ENCODE results near the gene SETD7.

The SETD7 gene

DNA sequence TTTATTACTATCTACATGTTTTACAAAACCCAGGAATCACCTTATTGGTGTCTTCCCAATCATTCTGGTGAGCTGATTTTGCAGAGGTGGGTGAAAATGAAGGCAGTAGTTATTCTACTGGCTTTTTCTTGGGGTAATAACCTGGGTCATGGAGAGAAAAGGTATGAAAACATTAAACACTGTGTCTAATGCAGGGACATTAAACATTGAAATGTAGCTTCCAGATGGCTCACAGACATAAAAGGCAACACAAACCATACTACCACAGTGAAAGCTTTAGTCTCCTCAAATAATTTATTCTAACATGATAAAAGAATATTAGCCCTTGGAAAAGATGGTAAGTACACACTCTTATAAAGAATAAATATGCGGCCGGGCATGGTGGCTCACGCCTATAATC lies 8.0 kb downstream of the SETD7 start:
- no peak for DNase-seq

DNA sequence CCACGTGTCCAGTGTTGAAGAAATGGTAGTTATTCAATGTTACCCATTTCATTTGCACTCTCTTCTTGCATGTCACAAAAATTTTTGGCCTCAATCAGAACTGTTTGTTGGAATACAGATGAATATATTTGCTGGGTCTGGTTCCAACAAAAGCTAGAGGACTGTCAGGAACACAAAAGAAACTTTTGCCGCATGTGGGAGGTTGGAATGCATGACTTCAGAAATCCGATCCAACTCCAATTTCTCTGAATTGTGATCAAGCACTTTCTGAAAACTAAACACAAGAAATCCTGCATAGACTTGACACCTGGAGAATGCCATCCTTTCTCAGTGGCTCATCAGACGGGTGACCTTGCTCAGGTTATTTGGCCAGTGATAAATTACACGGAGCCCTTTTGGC lies 15.4 kb downstream of the SETD7 start:
- DNase-seq: no peak

DNA sequence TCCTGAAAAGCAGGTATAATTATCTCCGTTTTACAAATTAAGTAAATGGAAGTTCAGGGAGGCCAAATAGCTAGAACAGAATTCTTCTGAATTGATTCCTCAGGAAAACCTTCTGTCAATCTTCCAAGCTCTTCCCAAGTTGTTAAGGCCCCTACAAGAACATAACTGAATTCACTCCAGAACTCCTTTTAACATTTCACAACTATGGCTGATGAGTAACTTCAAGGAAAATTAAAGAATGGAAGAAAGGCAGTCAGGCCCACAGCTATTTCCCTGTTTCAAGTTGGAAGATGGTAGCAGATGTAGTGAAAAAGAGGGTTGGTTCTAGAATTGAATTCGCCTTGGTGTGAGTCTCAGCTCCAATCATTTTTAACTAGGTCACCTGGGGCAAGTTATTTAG lies 15.9 kb downstream of the SETD7 start:
- no peak for DNase-seq

DNA sequence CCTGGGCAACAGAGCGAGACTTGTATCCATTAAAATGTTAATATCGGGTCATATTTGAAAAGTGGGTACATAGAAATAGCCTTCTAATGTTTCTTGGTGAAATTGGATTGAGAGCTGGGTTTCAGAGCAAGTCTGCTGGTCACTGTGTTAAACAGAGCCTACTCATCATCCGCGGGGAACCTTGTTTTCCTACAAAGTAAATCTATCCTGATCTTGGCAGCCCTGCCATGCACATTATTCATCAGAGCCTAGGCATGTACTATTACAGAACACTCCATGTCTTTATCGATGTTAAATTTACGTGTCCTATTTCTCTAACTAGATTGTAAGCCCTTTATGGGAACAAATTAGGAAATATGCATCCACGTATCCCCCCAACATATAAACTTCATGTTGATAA lies 18.7 kb downstream of the SETD7 start:
- DNase-seq: no peak

DNA sequence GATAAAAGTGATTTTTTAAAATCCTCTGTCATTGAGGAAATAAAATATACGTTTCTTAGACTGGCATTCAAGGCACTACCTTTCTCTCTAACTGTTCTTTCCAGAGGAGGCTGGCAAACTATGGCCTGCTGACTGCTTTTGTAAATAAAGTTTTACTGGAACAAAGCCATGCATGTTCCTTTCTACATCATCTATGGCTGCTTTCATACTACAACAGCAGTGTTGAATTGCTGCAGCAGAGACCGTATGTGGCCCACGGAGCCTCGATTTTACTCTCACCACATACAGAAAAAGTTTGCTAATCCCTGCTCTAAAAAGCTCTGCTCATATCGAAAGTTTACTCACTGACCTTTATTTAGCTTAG lies 20.2 kb downstream of the SETD7 start:
- no peak for DNase-seq

DNA sequence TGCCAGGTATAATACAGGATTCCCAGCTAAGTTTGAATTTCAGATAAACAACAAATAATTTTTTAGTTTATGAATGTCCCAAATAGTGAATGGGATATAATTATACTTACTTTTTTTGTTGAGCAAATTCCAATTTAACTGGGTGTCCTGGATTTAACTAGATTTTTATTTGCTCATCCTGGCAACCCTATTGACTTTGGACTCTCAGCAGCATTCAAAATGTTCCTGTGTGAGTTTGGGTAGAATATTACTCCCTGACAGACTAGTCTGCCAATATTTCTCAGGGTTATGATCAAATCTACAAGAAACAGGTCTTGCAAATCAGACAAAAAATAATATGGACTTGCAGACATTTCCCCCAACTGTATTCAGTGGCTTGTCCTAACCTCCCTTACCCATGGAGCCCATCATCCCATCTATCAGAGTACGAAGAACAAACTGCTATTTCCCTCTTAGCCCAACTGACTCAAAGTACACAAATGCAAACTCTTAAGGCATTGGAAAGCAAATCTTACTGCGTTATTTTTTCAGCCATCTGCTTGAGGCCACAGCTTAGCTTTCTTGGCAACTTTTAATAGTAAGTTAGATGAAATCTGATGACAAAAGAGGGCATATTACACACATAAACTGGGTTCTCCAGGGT lies 20.7 kb downstream of the SETD7 start:
- DNase-seq: no peak

DNA sequence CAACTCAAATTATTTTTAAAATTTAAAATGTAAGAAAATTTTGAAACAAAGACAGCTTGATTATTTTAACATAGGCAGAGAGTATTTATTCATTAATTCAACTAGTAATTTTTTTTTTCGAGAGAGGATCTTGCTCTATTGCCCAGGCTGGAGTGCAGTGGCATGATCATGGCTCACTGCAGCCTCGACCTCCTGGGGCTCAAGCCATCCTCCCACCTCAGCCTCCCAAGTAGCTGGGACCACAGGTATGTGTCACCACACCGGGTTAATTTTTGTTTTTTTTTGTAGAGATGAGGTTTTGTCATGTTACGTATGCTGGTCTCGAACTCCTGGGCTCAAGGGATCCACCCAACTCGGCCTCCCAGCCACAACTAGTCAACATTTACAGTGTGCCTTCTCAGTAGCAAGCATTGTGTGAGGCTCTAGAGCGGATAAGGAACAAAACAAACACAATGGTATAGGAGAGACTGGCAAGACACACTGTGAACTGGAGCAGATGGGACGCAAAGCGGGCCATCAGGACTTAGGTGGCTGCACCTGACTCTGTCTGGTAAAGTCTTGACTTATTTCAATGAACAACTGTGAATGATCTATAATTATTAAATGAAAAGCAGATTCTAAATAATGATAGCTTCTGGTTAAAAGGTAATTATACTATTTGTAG lies 21.6 kb downstream of the SETD7 start:
- no peak for DNase-seq

DNA sequence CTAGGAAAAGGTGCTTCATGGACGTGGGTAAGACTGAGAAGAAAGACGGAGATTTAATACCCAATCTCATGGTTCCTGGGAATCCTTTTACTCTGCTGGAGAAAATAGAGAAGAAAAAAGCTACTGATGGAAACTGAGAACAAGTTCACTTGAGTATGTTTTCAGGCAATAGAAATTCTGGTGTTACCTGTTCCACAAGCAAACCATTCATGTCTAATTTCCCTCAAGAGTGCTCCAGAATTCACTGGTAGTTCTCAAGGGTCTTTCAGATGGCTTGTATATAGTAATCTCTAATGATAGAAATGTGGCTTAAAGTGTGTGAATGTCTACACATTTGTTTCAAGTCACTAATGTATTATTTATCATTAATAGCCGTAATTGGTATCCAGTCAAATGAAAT lies 22.5 kb downstream of the SETD7 start:
- DNase-seq: no peak

DNA sequence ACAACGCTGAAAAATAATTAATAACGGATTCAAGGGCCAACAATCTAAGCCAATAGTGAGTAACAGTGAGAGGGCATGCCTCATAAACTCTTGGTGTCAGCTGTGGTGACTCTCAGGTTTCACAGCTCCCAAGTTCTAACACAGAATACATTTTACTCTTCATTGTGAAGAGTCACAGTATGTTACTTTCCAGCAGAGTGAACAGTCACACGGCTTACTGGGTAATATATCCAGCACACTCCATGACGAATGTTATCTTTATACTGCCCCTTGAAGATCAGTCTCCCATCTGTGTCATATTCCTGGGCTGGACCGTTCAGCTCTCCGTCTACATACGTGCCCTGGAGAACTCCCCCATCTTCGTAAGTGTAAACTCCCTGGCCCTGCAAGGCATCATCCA lies 23.1 kb downstream of the SETD7 start:
- DNase-seq: no peak

DNA sequence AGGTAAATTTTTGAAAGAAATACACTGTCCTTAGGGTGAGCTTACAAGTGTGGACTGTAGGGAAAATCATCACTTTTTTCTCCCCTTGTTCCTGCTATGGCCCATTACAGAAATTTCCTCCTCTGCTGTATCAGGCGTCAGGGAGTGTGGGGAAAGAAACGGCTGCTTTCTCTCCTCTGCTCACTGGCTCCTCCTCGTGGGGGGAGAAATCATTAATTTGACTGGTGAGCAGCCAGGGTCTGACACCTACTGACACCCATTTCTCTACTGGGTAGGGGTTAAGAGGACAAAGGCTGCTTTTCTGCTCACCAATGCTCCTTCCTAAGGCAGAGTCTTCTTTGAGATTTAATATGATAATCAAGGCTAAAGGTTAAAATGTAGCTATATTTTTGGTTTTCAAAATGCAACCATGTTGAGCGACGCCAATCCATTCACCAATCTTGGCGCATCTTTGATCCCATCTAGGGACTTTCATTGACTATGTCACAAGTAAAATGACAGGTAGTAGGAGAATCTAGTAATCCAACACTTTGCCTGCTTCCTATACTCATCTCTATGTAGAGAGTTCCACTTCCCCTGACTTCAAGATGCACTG lies 25.1 kb downstream of the SETD7 start:
- peak; percentile 70 for DNase-seq

DNA sequence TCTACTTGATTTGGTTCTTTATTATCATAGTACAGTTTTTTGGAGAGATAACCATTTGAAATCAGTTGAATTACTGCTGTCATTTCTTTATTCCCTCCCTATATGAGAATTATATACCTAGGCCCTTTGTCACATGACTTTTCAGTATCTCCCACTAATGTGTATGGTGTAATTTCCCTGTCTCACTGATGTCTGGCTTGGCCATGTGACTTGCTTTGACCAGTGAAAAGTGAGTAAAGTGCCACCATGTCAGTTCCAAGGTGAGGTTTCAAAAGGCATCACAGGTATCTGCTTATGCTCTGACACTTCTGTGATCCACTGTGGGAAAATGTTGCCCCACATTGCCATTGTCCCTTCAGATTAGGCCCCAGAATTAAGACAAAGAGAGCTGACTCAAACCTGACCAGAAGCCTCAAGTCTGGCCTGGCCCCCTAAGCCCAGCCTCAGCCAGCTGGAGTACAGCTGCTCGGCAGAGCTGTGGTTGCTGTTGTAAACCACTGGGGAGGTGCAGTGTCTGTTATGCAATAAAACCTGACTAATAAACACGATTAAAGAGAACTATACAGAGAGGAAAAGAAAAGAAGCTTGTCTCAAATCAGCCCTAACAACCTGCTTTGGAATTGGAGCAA lies 27.5 kb downstream of the SETD7 start:
- peak; percentile 21 for DNase-seq

DNA sequence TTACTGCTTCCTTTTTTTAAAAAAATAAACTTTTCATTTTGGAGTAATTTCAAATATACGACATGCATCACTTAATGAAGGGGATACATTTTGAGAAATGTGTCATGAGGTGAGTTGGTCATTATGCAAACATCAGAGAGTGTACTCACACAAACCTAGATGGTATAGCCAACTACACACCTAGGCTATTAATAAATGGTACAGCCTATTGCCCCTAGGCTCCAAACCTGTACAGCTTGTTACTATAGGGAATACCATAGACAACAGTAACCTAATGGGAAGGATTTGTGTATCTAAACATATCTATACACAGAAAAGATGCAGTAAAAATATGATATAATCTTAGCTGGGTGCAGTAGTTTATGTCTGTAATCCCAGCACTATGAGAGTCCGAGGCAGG lies 29.1 kb downstream of the SETD7 start:
- no peak for DNase-seq

DNA sequence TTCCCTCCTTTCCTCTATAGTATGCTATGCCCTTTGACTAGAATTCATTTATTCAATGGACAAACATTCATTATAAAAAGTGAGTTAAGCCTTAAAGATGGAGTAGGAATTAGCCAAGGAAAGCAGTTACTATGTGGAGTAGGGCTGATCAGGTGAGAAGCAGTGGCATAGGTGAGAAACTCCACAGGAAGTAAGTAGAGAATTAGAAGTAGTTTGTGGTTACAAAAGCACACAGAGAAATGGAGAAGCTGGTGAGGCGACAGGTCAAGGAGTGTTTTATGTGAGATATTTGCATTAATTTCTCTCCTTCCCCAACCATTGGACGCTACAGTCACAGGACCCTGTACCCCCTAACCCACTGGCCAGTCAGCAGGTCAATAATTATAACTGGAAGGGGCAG lies 30.6 kb downstream of the SETD7 start:
- peak; percentile 17 for DNase-seq

DNA sequence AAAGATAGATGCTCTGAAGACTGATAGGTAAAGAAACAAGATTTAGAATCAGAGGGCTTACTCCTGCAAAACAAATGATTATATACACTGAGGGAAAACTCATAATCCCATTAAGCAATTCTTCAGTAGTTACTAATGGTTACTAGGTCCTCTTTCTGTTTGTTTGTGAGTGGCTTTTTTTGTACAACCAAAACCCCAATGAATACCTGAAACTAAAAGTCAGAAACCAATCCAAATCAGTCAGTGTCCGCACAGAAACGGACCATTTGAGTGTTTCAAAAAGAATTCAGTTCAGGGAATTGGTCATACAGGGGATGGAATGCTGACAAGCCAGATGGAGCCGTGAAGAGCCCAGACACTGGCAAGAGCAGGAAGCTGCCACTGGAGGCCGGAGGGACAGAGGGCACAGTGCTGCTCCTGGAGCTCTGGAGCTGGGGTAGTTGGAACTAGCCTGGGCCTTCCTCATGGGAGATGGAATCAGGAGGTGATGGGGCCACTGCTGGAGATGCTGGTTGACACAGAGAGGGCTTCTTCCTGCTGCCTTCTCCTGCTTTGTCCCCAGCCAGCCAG lies 31.9 kb downstream of the SETD7 start:
- no peak for DNase-seq

DNA sequence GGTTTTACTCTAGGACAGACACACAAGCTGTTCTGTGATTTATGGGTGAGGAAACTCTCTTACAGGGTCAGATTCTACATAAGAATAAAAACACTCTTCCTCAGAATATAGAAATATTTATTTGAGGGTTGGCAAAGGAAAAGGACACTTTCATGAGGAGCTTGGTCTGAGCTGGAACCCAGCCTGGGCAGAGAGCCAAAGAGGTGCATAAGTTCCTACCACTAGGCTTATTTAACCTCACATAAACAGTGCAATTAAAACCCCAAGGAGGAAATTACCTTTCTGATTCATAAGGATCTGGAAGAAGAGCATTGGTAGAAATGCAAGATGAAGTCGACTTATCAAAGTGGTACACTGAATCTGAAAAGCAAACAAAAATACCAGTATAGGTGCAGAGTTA lies 32.9 kb downstream of the SETD7 start:
- no peak for DNase-seq

DNA sequence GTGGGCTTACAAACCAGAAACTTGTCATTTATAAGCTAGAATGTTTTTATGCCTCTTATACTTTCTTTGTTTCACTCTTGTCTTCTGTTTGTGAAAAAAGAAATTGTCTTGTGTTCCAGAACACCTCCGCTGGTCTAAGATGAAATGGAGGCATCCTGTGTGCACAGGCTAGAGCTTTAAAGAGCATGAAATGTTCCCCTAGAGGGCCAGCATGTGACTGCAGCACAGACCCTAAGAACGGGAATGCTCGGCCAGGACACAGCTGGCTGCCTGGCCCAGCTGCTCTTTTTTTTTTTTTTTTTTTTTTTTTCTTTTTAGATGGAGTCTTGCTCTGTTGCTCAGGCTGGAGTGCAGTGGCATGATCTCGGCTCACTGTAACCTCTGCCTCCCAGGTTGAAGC lies 33.6 kb downstream of the SETD7 start:
- no peak for DNase-seq

DNA sequence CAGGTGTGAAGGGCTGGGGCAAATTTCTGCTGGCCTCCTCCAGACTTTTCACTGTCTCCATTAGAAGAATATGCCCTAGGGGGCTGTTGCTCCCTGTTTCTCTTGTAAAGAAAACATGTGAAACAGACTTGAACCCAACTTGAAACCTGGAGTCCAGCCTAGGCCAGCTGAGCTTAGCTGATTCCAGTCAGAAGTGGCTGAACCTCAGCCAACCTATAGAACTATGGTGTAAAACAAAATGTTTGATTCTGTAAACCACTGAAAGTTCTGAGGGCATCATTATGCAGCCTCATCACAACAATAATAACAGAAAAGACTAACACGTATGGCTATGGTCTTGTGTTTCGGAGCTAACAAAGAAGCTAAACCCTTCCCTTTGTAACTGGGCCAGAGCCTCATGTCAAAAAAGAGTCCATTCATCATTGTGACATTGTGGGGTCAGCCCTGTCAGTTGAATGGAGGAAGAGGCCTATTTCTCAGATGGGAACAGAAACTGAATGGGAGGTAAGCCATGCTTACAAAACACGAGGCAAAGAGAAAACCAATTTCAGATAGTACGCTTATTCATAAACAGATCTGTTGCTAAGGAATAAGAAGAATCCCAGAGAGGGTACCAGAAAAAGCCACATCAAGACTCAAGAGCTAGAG lies 34.1 kb downstream of the SETD7 start:
- DNase-seq: no peak

DNA sequence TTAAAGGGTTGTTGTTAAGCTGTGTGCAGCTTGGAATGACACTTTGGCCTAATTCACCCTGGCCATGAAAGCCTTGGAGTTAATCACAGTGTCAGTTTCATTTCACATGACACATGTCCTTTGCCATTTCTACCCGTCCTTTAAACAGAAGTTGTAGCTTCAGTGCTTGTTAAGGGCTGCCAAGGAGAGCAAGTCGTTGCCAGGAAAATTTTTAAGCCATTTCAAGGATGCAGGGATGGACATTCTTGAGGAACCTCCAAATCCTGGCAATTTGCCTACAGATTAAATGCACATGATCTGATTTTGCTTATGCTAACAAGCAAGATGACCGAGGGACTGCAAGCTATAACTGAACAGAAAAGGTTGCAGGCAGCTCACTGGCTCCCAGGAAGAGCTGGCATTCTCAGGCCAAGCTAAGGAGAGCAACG lies 40.5 kb downstream of the SETD7 start:
- DNase-seq: no peak

DNA sequence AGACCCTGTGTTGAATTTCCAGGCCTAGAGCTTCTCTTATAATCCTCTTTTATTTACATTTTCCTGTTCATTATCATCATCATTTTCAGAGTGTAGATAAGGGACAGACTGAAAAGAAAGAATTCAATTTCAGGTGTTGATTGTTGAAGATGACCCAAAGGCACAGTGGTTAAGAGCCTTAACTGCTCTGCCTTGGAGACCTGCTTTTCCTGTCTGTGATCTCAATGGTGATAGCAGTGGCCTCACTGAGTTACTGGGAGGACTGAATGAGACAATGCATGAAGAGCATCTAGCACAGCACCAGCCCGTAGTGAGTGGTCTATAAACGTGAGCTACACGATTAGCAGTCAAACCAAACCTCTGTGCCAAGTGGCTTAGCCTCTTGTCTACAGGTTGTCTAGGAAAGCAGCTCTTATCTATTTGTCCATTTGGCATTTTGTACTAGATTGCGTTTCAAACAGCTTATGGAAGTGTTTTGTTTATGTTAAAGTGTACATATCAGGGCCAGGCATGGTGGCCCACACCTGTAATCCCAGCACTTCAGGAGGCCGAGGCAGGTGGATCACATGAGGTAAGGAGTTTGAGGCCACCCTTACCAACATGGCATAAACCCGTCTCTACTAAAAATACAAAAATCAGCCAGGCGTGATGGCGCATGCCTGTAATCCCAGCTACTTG lies 41.5 kb downstream of the SETD7 start:
- DNase-seq: no peak

DNA sequence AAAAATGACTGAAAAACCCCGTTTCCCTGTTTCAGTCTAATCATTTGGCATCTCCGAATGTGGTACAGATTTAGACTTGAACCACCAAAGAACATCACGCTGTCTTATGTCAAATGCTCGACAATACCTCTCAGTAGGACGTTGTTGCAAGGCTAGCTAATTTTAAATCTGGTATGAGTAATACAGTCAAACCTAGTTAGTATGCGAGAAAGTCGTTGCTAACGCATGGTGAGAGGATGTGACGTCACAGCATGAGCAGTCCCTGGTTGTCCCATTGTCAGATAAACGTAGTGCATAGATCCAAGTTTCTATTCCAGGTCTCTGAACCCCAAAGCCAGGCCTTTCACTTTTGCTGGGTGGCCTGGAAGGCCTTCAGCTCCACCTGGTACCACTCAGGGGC lies 44.7 kb downstream of the SETD7 start:
- DNase-seq: no peak

DNA sequence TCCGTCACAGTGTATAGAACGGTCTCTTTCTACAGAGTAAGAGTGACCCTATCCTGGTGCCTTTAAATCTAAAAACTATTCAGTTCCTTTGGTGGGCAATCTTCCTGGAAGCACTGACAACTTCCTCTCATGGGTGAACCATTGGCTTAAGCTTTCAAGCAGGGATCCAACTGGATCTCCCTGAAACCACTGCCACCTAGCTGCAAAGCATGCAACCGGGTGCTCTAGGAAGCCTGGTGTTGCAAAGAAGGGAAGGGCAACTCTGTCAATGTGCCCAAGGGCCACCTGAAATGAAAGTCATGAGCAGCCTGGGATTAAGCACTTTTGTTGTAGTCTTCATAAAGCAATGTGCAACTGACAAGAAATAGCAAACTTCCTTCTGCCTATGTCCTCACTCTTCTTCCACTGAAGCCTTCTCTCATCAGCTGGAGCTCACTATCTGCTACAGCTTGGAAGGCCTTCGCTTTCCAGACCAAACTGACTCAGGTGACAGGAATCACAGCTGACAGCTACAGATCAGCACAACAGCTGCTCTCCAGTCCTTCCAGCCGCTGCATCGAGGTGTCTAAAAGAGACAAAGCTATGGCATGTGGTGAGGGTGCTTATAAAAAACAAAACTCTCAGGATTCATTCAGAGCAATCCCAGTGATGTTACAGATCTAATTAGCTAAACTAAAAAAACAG lies 46.1 kb downstream of the SETD7 start:
- DNase-seq: no peak

DNA sequence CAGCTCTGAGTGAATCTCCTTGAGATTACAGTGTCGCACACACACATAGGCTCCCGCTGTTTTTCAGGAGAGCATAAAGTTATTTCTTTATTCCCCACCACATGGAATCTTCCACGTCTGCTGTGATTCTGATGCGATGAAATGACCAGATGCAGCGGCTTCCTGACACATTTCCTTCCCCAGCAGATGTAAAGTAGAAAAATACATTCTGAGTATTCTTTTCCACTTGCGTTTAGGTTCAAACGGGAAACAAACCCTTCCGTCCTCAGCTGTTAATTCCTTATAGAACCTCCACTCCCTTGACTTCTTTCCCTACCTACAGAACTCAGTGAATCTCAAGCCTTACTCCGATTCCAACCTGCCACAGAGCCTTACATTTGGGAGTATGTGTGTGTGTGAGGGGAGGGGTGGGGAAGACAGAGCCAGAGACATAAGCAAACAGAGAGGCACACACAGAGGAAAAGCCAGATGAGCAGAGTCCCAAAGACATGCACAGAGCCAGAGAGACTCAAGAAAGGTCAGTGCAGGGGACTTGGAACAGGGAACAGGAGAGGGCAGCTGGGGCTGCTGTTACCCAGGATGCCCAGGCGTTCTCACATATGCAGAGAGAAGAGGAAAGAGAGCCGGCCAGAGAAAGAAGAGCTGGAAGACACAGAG lies 47.3 kb downstream of the SETD7 start:
- no peak for DNase-seq

All from CD4-positive, alpha-beta T cell treated with Interleukin-12 subunit alpha and Interleukin-12 subunit beta, for 1 hour (primary cell).